Bone marrow (tissue), 2 donors: ENCODE data around the gene CARNS1.

ENCODE experiments used
- DNase-seq, 2 donors: peaks; one replicate each; lab custom pipeline; 2025; lab: John Stamatoyannopoulos, UW

The CARNS1 gene

GRCh38 chr11:67415501-67416304, at the start of gene CARNS1:
CARNS1 (plus strand) TSS chr11:67415678; CDS start chr11:67416200, 522 bp downstream.
- DNase-seq = no peak

- no peak for DNase-seq
Observed at GRCh38 chr11:67365736-67366444, 49.6 kb upstream of the CARNS1 start.

- DNase-seq = no peak
Observed at GRCh38 chr11:67366546-67366945, 48.9 kb upstream of the CARNS1 start.

GRCh38 chr11:67366961-67367760, 48.3 kb upstream of the CARNS1 start:
- no peak for DNase-seq

- no peak for DNase-seq
Observed at GRCh38 chr11:67367761-67368227, 47.7 kb upstream of the CARNS1 start.

GRCh38 chr11:67368621-67369020, 46.9 kb upstream of the CARNS1 start:
- no peak for DNase-seq

GRCh38 chr11:67369275-67369674, 46.2 kb upstream of the CARNS1 start:
- no peak for DNase-seq

GRCh38 chr11:67369801-67370284, 45.6 kb upstream of the CARNS1 start:
- DNase-seq = no peak

GRCh38 chr11:67370351-67371076, 45.0 kb upstream of the CARNS1 start:
- no peak for DNase-seq

GRCh38 chr11:67371189-67371910, 44.1 kb upstream of the CARNS1 start:
- peak; percentile 41 to 57 for DNase-seq

- DNase-seq = no peak
Observed at GRCh38 chr11:67371911-67372320, 43.6 kb upstream of the CARNS1 start.

GRCh38 chr11:67372321-67372992, 43.0 kb upstream of the CARNS1 start:
- DNase-seq = no peak

GRCh38 chr11:67372993-67373647, 42.4 kb upstream of the CARNS1 start, which contains the start of gene CLCF1:
CLCF1 (minus strand) TSS chr11:67373598; CDS start chr11:67373539, 59 bp downstream.
- DNase-seq = peak in 1 of 2 donors; percentile 31

- DNase-seq = peak; percentile 44 to 64
Observed at GRCh38 chr11:67373648-67374570, 41.6 kb upstream of the CARNS1 start.

- no peak for DNase-seq
Observed at GRCh38 chr11:67374571-67375281, 40.8 kb upstream of the CARNS1 start.

- DNase-seq = no peak
Observed at GRCh38 chr11:67375320-67376055, 40.0 kb upstream of the CARNS1 start.
